Activated CD4-positive, alpha-beta memory T cell treated with anti-CD3 and anti-CD28 coated beads, Interleukin-2, amount 10 ng/mL, durations not matched to agents 7 days and 5 days (primary cell): ENCODE measurements around the gene SIGLEC11. TPM values are rescaled to one million over a fixed set of nuclear protein-coding genes. Genes with fewer than 3 reads are reported as not detected.

Experiments used
- CTCF ChIA-PET: fragments of 350-600 bp; sonication (Branson Sonifier 250); formaldehyde crosslinking; loops from one replicate; lab custom pipeline; 2021; ENCODE audit warnings: antibody characterized with exemption, inconsistent platforms; lab: Charles Lee
- POLR2A ChIA-PET: fragments of 350-600 bp; sonication (Branson Sonifier 250); formaldehyde crosslinking; loops from one replicate; lab custom pipeline; 2021; ENCODE audit warnings: antibody characterized with exemption; lab: Charles Lee
- DNase-seq: peaks from one replicate; pipeline ENCODE4 v3.0.0-alpha.2; 2020
- H3K27ac Mint-ChIP-seq: one replicate; pipeline ENCODE4 v1.8.0; 2021; ENCODE audit warnings: mild to moderate bottlenecking, mixed read lengths
- H3K27me3 Mint-ChIP-seq: one replicate; pipeline ENCODE4 v1.8.0; 2021; ENCODE audit warnings: mixed read lengths
- H3K36me3 Mint-ChIP-seq: one replicate; pipeline ENCODE4 v1.8.0; 2021; ENCODE audit warnings: low read depth, mixed read lengths
- H3K4me1 Mint-ChIP-seq: one replicate; pipeline ENCODE4 v1.8.0; 2021; ENCODE audit warnings: mixed read lengths
- H3K4me3 Mint-ChIP-seq: one replicate; pipeline ENCODE4 v1.8.0; 2021; ENCODE audit warnings: mild to moderate bottlenecking, mixed read lengths
- H3K9me3 Mint-ChIP-seq: one replicate; pipeline ENCODE4 v1.8.0; 2021; ENCODE audit warnings: mixed read lengths
- total RNA-seq, 2 experiments: library from RNA; stranded (reverse); gene quantifications; one replicate each; pipeline ENCODE4 v1.2.3, GENCODE V29; 2021

The SIGLEC11 gene
- total RNA-seq, 2 experiments from 2014 or later = not detected

DNA sequence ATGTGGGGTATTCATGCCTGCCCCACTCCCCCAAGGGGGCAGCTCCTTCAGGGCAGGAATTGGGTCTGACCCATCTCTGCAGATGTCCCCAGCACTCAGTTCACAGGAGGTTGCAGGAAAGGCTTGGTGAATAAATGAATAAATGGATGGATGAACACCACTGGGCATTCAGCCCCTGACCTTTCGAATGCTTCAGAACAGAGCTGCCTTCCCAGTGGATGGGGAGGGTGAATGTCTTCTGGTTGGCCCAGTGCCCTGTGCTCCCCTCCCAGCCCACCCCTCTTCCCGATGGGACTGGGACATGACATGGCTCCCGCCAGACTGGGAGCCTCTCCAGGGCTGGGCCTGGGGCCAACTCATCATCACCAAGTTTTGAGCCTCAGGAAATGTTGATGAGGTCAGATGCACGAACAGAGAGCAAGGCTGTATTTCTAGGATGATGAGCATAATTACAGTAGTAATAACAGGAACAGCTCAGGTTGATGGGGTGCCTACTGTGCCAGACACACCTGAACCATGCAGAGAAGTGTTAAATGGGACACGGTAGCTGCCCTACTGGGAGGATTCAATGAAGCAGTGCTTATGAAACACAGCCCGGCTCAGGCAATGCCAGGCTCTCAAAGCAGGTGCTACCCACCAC, 38.5 kb upstream of the SIGLEC11 start:
- Mint-ChIP-seq H3K27ac (no peak overlapping the region), H3K4me1 (peaks cover 34% of the 10 kb centered on the region), H3K4me3 (no peak overlapping the region), H3K27me3 (no peaks in the 10 kb centered on the region), H3K9me3 (no peaks in the 10 kb centered on the region), H3K36me3 (peaks cover 66% of the 10 kb centered on the region)
- ChIA-PET POLR2A (interaction anchor here (1.5 kb wide), 1 partner anchor 26 kb away, joined by 3 read pairs; the partner anchor contains the start of gene VRK3), CTCF (interaction anchor here (0.5 kb wide), 1 partner anchor 493 kb away, joined by 3 read pairs; no protein-coding TSS in a partner anchor)
- DNase-seq = no peak

DNA sequence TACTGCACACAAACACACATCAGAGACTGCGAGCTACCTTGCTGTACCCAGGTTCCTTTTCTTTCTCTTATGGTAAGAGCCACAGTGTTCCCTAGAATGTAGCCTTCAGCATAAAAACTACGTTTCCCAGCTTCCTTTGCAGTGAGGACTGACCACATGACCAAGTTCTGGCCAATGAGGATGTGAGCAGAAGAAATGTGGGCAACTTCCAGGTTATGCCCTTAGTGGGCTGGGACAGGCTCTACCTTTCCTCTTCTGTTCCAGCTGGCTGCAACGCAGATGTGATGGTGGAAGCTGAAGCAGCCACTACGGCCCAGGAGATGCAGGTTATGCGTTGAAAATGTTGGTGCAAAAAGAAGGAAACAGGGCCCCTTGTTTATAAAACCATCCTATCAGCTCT, 36.7 kb upstream of the SIGLEC11 start:
- H3K9me3 Mint-ChIP-seq = no peaks in the 10 kb centered on the region
- POLR2A ChIA-PET = no interaction called here
- peaks cover 16% of the 10 kb centered on the region for H3K4me1 Mint-ChIP-seq
- DNase-seq = peak; percentile 22
- no peak overlapping the region for H3K4me3 Mint-ChIP-seq
- H3K36me3 Mint-ChIP-seq = peaks cover 62% of the 10 kb centered on the region
- CTCF ChIA-PET = interaction anchor here (1.2 to 2.0 kb wide), 2 partner anchors 13 to 60 kb away, joined by 3 to 7 read pairs; no protein-coding TSS in a partner anchor
- H3K27me3 Mint-ChIP-seq = no peaks in the 10 kb centered on the region
- no peak overlapping the region for H3K27ac Mint-ChIP-seq

DNA sequence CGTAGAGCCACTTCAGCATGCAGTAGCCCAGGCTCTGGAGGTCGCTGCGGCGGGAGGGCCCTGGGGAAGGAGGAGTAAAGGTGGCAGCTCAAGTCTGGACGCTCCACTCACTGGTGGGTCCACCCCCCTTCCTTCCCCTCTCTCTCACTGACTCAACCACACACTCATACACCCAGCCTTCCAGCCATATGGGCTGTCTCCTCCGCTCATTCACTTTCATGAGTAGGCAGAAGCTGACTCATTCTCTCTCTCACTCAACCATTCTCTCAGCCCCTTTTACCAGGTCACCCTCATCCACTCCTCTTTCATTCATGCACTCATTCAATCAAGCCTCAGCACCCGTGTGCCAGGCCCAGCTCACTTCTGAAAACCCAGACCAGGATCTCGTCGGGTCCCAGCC, 27.5 kb upstream of the SIGLEC11 start:
- Mint-ChIP-seq H3K27ac (no peak overlapping the region), H3K9me3 (no peaks in the 10 kb centered on the region), H3K4me3 (no peak overlapping the region), H3K27me3 (no peaks in the 10 kb centered on the region), H3K36me3 (peaks cover 42% of the 10 kb centered on the region), H3K4me1 (peaks cover 2% of the 10 kb centered on the region)
- ChIA-PET CTCF (no interaction called here), POLR2A (interaction anchor here (1.2 kb wide), 1 partner anchor 12 kb away, joined by 5 read pairs; no protein-coding TSS in a partner anchor)
- DNase-seq = no peak

DNA sequence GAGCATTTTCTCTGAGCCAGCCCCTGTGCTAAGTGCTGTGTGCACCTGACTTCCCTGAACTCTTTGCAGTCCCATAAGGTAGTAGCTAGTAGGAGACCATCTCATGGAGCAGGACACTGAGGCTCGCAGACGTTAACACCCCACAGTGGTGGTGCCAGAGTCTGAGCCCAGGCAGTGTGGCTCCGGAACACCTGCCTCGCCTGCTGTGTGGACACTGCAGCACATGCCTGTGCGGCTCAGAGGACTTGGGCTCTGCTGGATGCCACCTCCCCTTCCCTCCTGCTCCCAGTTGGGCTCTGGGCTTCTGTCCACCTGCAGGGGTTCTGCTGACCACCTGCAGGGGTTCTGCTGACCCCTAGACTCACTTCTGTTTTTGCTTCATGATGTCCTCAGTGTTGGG, 27.0 kb upstream of the SIGLEC11 start:
- POLR2A ChIA-PET = interaction anchor here (1.2 kb wide), 1 partner anchor 12 kb away, joined by 5 read pairs; no protein-coding TSS in a partner anchor
- H3K27ac Mint-ChIP-seq = no peak overlapping the region
- H3K9me3 Mint-ChIP-seq = no peaks in the 10 kb centered on the region
- peaks cover 2% of the 10 kb centered on the region for H3K4me1 Mint-ChIP-seq
- peaks cover 41% of the 10 kb centered on the region for H3K36me3 Mint-ChIP-seq
- no peak for DNase-seq
- no peak overlapping the region for H3K4me3 Mint-ChIP-seq
- CTCF ChIA-PET = interaction anchor here (0.7 kb wide), 1 partner anchor 40 kb away, joined by 3 read pairs; no protein-coding TSS in a partner anchor
- no peaks in the 10 kb centered on the region for H3K27me3 Mint-ChIP-seq

DNA sequence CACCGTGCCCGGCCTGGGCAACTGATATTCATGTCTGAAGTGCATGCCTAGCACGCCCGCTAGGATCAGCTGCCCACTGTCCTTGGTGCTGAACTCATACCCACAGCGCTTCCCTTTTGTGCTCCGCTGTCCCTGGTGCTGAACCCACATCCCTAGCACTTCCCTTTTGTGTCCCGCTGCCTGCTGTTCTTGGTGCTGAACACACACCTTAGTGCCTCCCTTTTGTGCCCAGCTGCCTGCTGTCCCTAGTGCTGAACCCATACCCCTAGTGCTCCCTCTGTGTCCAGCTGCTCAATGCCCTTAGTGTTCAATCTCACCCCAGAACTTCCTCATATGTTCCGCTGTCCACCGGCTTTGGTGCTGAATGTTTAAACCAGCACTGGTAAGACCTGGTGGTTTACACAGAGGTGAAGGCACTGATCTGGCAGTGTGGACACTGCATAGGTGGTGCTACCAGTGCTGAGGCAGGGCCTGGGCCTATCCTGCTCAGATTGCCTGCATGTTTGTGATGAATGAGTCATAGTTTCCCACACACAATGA, 26.3 kb upstream of the SIGLEC11 start:
- H3K27me3 Mint-ChIP-seq = no peaks in the 10 kb centered on the region
- H3K4me3 Mint-ChIP-seq = no peak overlapping the region
- no peak overlapping the region for H3K27ac Mint-ChIP-seq
- CTCF ChIA-PET = interaction anchor here (0.7 kb wide), 1 partner anchor 39 kb away, joined by 3 read pairs; no protein-coding TSS in a partner anchor
- H3K9me3 Mint-ChIP-seq = no peaks in the 10 kb centered on the region
- peaks cover 34% of the 10 kb centered on the region for H3K36me3 Mint-ChIP-seq
- peaks cover 2% of the 10 kb centered on the region for H3K4me1 Mint-ChIP-seq
- DNase-seq = peak; percentile 87
- POLR2A ChIA-PET = interaction anchor here (1.2 kb wide), 1 partner anchor 11 kb away, joined by 5 read pairs; no protein-coding TSS in a partner anchor

DNA sequence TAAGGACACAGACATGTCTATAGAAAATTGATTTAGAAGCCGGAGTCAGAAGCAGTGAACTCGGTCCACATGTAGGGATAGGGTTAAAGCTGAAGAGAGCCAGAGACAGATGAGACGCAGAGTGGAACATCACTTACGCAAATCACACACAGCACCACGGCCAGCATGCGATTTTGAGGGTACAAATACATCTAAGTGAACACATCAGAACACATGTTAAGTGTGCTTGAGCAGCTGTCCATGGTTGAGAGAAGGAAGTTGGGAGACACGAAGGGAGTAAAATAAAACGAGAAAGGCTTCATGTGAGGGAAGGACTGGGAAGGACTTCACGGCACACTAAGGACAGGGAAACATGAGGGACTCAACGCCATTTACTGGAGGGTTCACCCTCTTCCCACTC, 25.4 kb upstream of the SIGLEC11 start:
- no peaks in the 10 kb centered on the region for H3K9me3 Mint-ChIP-seq
- POLR2A ChIA-PET = no interaction called here
- H3K4me1 Mint-ChIP-seq = peaks cover 2% of the 10 kb centered on the region
- no peak overlapping the region for H3K4me3 Mint-ChIP-seq
- H3K27ac Mint-ChIP-seq = no peak overlapping the region
- H3K27me3 Mint-ChIP-seq = no peaks in the 10 kb centered on the region
- DNase-seq = no peak
- CTCF ChIA-PET = no interaction called here
- peaks cover 40% of the 10 kb centered on the region for H3K36me3 Mint-ChIP-seq

DNA sequence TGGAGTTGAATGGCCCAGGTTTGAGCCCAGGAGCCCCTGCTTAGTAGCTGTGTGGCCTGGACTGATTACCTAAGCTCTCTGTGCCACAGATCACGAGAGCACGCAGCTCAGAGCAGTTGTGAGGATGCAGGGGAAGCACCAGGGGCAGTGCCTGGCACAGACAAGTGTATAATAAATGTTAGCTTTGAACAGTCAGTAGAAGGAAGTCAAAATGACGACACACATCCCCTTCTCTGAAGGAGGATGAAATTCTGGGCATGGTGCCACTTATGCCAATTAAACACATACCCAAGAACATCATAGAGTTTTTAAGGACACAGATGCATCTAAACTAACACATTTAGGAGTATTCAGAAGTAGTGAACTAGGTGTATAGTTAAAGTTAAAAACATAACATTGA, 24.9 kb upstream of the SIGLEC11 start:
- Mint-ChIP-seq H3K27me3 (no peaks in the 10 kb centered on the region), H3K27ac (no peak overlapping the region), H3K9me3 (no peaks in the 10 kb centered on the region), H3K4me1 (peaks cover 2% of the 10 kb centered on the region), H3K36me3 (peaks cover 38% of the 10 kb centered on the region), H3K4me3 (no peak overlapping the region)
- CTCF ChIA-PET = interaction anchor here (0.7 to 1.3 kb wide), 2 partner anchors 48 to 88 kb away, joined by 3 to 4 read pairs; no protein-coding TSS in a partner anchor
- no peak for DNase-seq
- POLR2A ChIA-PET = interaction anchor here (1.1 kb wide), 1 partner anchor 57 kb away, joined by 3 read pairs; no protein-coding TSS in a partner anchor

DNA sequence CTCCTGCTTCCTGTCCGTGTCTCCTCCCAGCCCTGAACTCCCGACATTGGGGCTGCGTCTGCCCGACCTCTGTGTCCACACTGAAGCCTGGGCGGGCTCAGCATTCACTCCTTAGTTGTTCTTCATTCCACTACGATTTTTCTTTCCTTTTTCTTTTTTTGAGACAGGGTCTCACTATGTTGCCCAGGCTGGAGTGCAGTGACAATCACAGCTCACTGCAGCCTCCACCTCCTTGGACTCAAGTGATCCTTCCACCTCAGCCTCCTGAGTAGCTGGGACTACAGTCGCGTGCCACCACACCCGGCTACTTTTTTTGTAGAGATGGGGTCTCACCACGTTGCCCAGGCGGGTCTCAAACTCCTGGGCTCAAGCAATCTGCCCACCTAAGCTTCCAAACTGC, 23.5 kb upstream of the SIGLEC11 start:
- Mint-ChIP-seq H3K27me3 (no peaks in the 10 kb centered on the region), H3K4me1 (peaks cover 2% of the 10 kb centered on the region), H3K4me3 (no peak overlapping the region), H3K9me3 (no peaks in the 10 kb centered on the region), H3K36me3 (peaks cover 37% of the 10 kb centered on the region), H3K27ac (no peak overlapping the region)
- POLR2A ChIA-PET = interaction anchor here (0.8 to 0.9 kb wide), 2 partner anchors 54 to 172 kb away, joined by 4 read pairs; partner anchors contain the start of gene FUZ
- no peak for DNase-seq
- CTCF ChIA-PET = interaction anchor here (1.2 to 1.4 kb wide), 2 partner anchors 9 to 13 kb away, joined by 3 to 7 read pairs; no protein-coding TSS in a partner anchor

DNA sequence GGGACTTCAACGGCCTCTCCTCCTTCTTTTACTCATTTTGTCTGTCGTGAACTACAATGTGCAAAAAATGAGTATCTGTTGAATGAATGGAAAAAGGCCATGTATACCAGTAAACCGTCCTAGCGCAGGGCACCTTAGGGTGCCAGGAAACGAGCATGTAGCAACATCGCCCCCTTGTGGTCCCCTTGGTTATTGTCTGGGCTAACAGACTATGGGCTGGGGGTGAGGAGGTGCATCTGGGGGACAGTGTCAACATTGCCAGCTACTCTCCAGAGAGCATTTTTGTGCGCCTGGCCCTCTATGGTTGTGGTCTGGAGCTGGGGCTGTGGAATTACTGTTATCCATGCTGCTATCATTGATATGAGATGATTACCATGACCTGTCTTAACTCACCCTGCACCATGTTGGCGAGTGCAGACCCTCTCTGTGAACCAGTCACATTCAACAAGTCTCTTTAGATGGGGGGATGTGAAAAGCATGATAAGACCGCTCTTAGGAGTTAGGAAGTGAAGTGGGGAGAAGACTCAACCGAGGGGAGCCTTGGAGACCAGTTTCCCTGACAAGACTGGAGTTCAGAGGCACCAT, 22.8 kb upstream of the SIGLEC11 start:
- Mint-ChIP-seq H3K4me1 (peaks cover 2% of the 10 kb centered on the region), H3K4me3 (no peak overlapping the region)

DNA sequence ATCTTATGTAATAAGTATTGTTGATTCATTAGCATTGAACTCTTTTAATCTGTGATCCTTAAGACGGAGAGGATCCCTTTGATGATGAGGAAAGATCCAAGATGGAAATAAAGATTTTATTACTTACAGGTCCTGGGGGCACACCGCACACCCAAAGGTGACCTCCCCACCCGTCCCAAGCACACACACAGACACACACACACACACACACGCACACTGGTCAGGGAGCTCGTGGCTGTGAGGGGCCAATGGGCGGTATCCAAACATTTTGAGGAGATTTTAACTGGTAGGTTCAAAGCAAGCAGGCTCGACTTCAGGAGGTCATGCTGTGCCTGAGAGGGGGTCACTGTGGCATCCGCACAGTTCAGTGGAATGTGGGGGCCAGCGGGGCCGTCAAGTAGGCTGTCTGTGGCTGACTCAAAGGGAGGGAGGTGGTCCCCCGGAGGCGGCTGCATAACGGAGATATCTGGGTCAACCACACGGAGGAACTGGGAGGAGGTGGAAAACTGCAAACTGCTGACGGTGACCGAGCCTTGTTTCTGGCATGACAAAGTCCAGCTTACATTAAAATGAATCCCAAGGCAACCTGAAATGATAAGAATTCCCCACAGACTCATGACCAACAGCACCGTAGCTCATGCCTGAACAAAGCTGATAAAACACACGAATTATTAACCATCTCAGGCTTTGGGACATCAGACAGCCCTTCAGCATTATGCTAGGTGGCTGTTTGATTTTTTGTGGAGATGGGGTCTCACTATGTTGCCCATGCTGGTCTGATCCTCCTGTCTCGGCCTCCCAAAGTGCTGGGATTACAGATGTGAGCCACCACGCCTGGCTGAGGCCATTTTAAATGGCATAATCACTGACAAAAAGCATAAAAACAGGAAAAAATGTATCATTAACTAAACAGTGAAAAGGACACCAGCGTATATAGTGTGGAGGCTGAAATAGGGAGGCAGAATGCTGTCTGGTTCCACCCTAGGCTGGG, 20.9 kb upstream of the SIGLEC11 start:
- Mint-ChIP-seq H3K4me1 (no peaks in the 10 kb centered on the region), H3K27ac (no peak overlapping the region), H3K9me3 (no peaks in the 10 kb centered on the region), H3K36me3 (peaks cover 27% of the 10 kb centered on the region), H3K27me3 (no peaks in the 10 kb centered on the region), H3K4me3 (no peak overlapping the region)
- DNase-seq = no peak
- POLR2A ChIA-PET = no interaction called here
- CTCF ChIA-PET = no interaction called here

More for the DNA sequence above, 22.8 kb upstream of the SIGLEC11 start:
- H3K9me3 Mint-ChIP-seq = no peaks in the 10 kb centered on the region
- H3K36me3 Mint-ChIP-seq = peaks cover 32% of the 10 kb centered on the region
- H3K27me3 Mint-ChIP-seq = no peaks in the 10 kb centered on the region
- H3K27ac Mint-ChIP-seq = no peak overlapping the region
- ChIA-PET CTCF (interaction anchor here (1.2 to 1.5 kb wide), 3 partner anchors 10 to 18 kb away, joined by 3 to 7 read pairs (median 4); no protein-coding TSS in a partner anchor), POLR2A (interaction anchor here (0.8 to 1.1 kb wide), 2 partner anchors 19 to 171 kb away, joined by 3 to 4 read pairs; partner anchors contain the start of gene FUZ)
- DNase-seq = peak; percentile 78

DNA sequence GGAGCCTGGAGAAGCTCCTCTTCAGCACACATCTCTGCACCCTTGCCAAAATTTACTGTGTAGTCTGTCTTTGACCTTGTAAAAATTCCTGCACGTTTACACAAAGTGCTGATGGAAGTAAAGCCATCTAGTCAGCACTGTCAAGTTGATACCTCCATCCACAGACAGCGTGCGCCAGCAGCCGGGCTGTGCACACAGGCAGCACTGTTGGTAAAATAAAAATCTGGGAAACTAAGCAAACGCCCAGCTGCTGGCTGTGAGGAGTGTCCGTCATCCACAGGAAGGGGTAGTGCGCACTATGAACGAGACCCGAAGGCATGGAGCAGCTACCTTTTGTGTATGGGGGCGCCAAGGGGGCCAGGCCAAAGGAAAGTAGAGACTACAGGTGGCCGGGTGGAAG, 17.4 kb upstream of the SIGLEC11 start:
- no peak overlapping the region for H3K4me3 Mint-ChIP-seq
- no peaks in the 10 kb centered on the region for H3K27me3 Mint-ChIP-seq
- ChIA-PET CTCF (interaction anchor here (1.1 kb wide), 1 partner anchor 41 kb away, joined by 3 read pairs; no protein-coding TSS in a partner anchor), POLR2A (no interaction called here)
- H3K9me3 Mint-ChIP-seq = no peaks in the 10 kb centered on the region
- no peaks in the 10 kb centered on the region for H3K4me1 Mint-ChIP-seq
- DNase-seq = no peak
- peaks cover 26% of the 10 kb centered on the region for H3K36me3 Mint-ChIP-seq
- H3K27ac Mint-ChIP-seq = no peak overlapping the region

DNA sequence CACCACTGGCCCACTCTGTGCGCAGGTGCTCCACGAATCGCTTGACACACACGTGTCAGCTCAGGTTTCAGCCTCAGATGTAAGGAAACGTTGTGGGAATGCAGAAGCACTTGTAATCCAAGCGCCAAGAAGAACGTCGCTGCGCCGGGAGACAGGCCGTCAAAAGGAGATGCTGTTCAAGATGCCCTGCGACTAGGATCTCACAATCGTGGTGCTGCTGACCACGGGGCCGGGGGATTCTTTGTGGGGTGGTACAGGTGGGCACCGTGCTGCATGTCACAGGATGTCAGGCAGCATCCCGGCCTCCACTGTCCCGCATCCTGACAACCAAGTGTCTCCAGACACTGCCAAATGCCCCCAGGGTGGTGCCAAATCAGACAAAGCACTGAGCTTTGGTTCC, 16.9 kb upstream of the SIGLEC11 start:
- DNase-seq = no peak
- CTCF ChIA-PET = interaction anchor here (1.1 kb wide), 1 partner anchor 40 kb away, joined by 3 read pairs; no protein-coding TSS in a partner anchor
- no peaks in the 10 kb centered on the region for H3K9me3 Mint-ChIP-seq
- no peak overlapping the region for H3K27ac Mint-ChIP-seq
- no peaks in the 10 kb centered on the region for H3K4me1 Mint-ChIP-seq
- POLR2A ChIA-PET = no interaction called here
- no peaks in the 10 kb centered on the region for H3K27me3 Mint-ChIP-seq
- H3K4me3 Mint-ChIP-seq = no peak overlapping the region
- peaks cover 26% of the 10 kb centered on the region for H3K36me3 Mint-ChIP-seq
